ENCODE results near the gene SMURF1.

The SMURF1 gene

GRCh38 chr7:99042957-99043356, 101.0 kb downstream of the SMURF1 start:
- DNase-seq = no peak

DNA sequence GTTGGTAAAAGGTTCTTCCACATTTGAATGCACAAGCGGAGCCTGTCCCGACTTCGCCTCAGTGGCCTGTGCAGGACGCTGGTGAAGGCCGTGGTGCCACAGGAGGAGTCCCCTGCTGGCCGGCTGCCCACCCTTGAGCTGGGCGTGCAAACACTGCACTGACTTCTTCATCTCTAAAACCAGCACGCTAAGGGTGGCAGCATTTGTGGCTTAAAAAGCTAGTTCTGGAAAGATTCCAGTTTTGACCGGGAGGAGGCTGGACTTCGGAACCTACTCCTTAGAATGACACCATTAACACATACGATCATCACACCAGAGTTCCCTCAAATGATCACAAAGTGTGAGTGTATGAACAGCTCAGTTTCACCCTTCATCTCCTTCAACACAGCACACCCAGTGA, 102.4 kb downstream of the SMURF1 start:
- DNase-seq = no peak

DNA sequence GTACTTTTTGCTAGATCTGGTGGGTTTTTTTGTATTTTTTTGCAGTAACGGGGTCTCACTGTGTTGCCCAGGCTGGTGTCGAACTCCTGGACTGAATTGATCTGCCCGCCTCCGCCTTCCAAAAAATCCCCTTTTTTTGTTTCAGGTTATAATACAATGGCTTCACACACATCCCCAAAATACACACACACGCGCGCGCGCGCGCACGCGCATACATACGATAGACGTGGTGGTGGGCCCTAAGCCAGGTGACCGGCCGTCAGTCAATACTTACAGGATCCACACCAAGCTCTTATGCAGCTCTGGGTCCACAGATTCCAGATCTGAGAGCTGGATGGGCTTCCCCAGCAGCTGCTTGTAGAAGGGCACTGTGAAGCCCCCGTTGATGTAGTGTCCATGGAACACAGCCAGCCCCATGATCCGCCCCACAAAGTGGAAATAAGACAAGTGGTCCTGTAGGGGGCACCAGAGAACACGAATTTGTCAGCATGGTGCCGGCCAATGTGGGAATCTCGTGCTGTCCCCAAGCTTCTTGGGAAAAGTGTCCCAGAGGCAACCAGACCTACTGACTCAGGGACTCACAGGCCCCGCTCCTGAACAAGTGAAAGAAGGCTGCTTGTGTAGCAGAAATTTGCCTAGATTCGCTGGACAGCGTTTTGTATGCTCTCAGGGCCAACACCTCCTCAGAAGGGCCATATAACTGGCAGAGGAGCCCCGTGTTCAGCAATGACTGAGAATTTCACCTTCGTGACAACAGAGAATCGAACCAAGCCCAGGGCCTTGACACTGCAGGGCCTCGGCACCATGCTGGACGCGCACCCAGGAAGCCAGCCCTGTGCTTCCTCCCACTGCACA, 103.6 kb downstream of the SMURF1 start:
- peak; percentile 24 to 25 for DNase-seq

GRCh38 chr7:99039384-99039891, 104.5 kb downstream of the SMURF1 start:
- DNase-seq = no peak

DNA sequence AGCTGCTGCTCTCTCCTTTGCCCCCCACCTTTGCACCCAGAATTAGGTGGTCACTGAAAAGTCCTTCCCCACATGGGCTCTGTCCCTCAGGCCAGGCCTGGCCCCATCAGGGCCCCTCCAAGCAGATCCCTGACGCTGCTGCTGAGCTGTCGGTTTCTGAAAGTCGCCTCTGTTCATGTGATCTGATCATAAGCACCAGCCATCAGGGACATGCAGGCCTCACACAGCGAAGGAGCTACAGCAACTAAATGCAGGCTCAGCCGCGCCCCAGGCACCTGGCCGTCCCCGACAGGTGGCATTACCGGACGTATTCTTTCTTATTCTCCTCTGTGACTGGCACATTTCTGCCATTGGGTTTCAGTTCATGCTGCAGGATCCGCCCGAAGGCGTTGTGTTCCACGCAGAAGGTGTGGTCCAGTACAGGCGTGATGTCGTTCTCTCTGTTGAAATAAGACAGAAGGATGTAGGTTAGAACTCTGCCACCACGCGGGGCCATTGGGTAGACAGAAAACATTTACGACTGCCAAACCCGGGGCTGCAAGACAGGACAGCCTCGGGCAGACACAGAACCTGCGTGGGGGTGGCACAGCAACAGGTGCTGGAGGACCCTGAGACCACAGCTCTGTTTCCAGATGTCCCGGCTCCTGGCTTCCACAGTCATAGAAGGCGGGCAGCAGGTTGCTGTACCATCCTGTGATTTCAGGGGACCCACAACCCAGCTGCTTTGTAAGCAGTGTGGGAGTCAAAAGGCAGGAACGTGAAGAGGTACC, 105.6 kb downstream of the SMURF1 start:
- no peak for DNase-seq

GRCh38 chr7:99037327-99037940, 106.5 kb downstream of the SMURF1 start:
- no peak for DNase-seq

DNA sequence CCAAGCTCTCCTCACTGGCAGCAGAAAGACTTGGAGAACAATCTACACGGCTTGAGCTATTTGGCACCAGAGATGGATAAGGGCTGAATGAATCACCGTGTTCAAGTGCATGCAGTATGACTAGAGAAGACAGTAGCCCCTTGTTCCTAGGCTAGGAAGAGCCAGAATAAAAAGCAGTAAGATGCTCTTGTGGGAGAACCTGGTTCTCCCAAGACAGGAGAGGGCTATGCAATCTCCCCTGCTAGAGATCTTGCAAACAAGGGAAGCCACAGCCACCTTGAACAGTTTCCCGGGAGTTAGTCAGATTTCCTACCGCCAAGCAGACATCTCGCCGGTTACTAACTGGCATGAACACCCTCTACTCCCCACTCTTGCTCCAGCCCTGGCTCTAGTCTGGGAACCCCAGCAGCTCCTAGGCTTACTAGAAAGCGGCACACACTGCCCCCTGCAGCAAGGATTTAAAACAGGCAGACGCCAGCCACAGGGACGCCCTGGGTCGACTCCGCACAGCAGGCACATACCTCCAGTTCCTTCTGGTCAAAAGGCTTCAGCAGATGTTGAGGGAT, 107.3 kb downstream of the SMURF1 start:
- DNase-seq = no peak

DNA sequence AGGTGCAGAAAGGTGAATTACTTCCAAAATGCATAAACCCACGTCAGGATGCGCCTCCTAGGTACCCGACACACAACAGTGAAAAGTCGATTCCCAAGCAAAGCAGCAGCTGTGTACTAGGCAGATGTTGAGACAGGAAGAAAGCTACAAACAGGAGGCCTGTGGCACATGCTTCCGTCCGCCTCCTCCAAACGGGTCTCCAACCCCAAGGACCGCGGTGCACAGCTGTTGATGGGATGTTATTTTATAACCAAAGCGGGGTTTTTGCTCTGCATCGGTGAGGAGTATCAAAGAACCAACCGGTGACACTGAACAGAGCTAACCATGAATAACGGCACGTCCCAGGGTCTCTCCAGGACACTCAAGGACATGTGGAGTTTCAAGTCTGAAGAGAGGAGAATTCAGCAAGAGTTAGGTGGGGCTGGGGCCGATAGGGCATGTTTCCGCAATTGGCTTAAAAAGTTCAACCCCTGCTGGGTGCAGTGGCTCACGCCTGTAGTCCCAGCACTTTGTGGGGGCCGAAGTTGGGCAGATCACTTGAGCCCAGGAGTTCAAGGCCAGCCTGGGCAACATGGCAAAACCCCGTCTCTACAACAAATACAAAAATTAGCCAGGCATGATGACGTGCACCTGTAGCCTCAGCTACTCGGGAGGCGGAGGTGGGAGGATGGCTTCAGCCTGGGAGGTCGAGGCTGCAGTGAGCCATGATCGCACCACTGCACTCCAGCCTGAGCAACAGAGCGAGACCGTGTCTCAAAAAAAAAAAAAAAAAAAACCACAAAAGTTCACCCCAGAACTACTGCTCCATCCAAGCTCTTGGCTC, 108.0 kb downstream of the SMURF1 start:
- DNase-seq = no peak

- DNase-seq = no peak
These were observed 108.8 kb downstream of the SMURF1 start for GRCh38 chr7:99034932-99035722.

GRCh38 chr7:99033765-99034164, 110.1 kb downstream of the SMURF1 start:
- no peak for DNase-seq

GRCh38 chr7:99032928-99033327, 111.0 kb downstream of the SMURF1 start:
- DNase-seq = no peak

DNA sequence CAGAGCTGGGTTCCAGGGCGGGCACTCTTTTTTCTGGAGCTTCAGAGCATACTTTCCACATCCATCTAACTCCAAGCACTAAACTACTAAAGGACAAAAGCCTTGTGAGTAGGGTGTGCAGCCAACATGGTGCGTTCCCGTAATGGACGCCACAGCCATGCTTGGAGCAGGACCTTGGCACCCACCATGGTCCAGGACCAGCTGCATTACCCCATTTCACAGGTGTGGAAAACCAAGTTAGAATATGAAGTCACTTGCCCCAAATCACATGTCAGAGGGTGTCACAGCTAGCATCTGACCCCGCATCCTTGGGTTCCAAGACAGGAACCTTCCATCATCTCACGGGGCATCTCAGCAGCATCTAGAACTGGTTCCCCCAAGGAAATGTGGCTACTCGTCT, 112.4 kb downstream of the SMURF1 start:
- no peak for DNase-seq

DNA sequence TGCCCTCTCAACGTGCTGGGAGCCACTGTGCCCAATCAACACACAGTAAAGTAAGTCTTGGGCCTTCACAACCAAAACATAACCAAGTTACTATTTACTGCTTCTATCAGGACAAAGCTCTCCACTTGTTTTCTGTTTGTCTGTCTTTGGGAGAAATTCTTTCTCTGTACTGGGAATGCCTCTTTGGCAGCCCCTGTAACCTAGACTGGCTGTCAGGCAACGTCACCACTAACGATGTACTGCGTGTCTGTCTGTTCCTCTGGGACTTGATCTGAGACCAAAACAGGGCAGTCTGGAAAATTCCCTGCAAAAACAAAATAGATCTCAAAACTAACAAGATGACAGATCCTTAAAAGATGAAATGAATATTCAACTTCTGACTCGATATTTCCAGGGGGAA, 113.0 kb downstream of the SMURF1 start:
- DNase-seq = no peak

DNA sequence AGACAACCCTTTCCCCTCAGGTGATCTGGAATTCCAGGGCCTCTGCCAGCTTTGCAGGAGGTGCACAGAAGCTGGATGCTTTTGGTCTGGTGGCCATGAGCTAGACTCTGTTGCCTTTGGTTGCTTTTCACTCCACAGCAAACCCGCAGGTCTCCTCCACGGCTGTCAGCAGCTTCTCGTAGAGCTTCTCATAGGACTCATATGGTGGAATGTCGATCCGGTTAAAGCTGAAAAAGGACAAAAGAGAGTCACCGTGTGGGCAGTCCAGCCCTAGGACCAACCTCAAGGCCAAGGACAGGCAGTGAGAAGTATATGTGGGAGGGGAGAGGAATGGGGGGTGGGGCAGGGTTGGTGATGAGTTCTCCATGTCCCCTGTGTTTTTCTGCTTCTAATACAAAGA, 113.5 kb downstream of the SMURF1 start:
- no peak for DNase-seq

DNA sequence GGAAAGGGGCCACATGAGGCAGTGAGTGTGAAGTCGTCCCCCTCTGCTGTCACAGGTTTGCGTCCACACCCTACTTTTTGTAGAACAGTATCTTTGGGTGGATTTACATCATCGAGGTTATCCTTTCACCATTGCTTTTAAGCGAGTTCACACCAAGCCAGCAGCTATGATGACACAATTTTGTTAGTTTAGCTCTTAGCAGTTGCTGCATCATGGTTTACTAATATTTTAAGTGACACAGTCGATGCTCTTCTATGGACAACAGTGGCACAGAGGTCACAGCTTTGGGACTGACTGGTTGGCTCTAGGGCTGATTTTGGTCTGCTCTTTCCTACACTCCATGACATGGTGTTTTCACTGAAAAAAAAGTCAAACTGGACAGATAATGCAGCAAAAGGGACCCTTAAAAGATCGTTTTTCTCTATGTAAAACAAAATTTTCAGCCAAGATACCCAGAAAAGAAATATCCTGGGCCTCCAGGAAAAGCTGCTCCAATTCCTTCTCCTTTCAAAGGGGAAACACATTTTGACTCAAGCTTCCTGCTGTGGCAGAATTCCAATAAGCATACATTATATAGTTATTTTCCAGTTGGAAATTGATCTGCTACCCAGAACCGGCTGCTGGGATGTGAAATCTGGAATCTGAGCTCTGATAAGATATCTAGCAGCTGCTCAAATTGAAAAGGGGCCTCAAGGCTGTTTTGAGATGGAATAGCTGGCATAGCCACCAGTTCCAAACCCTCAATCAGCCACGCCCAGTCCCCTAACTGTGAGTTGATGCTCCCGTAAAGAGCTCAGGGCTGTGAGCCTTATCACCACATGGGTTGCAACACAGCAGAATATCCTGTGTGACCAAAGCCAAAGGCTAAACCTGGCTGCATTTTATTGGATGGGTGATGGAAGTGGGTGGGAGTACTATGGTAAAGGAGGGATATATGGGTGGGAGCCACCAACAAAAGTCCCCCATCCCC, 114.2 kb downstream of the SMURF1 start:
- no peak for DNase-seq

DNA sequence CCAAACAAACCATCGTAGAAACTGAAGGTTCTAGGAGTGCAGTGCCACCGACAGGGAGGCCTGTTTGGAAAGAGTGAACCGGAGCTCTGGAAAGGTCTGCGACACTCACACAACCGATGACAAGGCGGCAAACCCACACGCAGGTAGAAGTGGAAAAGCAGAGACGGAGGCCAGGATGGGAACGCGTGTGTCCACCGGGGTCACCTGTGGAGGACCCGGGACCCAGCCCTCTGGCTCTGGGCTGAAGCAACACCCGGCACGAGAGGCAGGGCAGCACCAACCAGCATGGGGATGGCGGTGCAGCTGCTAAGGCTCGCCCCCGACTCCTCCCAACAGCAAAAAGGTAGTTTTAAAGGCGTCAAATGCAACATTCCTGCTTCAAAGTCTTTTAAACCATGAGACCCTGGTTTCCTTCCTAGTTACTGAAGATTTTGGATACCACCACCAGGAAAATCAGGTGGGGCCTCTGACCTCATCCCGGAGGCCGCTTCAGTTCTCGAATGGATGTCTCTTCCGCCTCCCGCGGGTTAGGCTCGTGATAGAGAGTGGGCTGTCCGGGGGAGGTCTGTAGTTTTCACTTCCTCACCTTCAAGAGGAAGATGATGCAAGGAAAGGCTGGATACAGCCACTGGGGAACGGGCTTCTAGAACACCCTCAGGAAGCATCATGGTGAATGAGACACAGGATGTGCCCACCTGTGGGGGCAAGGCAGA, 115.5 kb downstream of the SMURF1 start:
- no peak for DNase-seq

DNA sequence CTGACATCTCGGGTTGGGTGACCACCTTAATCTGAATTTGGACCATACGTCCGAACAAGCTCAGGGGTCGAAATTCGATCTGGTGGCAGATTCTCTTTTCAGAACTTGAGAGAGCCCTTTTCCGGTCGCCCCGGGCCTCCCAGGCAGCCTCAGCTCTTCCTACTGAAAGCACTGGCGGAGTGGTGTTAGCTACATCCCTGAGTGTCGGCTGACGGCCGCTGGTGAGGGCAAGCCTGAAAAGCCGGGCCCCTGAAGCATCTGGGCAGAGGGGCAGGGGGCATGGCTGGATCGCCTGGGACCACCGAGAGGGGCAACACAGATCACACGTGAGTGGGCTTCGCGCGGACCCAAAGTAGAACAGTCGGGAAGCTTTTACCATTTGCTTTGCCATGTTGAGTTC, 116.1 kb downstream of the SMURF1 start:
- no peak for DNase-seq

GRCh38 chr7:99027241-99027640, 116.7 kb downstream of the SMURF1 start:
- no peak for DNase-seq

DNA sequence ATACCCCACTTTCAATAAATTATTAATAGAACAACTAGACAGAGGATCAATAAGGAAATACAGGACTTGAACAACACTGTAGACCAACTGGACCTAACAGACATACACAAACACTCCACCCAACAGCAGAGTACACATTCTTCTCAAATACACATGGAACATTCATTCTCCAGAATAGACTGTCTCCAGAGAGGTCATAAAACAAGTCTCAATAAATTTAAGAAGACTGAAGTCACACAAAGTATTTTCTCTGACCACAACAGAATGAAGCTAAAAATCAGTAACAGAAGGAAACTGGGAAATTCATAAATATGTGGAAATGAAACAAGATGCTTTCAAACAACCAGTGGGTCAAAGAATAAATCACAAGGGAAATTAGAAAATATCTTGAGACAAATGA, 119.8 kb downstream of the SMURF1 start:
- no peak for DNase-seq

Data from bone marrow (tissue), 2 donors.